ENCODE measurements around the gene NBAS.
A peak's percentile ranks its signal among the peaks of the same experiment; 100 is the strongest.

Gene NBAS

DNA sequence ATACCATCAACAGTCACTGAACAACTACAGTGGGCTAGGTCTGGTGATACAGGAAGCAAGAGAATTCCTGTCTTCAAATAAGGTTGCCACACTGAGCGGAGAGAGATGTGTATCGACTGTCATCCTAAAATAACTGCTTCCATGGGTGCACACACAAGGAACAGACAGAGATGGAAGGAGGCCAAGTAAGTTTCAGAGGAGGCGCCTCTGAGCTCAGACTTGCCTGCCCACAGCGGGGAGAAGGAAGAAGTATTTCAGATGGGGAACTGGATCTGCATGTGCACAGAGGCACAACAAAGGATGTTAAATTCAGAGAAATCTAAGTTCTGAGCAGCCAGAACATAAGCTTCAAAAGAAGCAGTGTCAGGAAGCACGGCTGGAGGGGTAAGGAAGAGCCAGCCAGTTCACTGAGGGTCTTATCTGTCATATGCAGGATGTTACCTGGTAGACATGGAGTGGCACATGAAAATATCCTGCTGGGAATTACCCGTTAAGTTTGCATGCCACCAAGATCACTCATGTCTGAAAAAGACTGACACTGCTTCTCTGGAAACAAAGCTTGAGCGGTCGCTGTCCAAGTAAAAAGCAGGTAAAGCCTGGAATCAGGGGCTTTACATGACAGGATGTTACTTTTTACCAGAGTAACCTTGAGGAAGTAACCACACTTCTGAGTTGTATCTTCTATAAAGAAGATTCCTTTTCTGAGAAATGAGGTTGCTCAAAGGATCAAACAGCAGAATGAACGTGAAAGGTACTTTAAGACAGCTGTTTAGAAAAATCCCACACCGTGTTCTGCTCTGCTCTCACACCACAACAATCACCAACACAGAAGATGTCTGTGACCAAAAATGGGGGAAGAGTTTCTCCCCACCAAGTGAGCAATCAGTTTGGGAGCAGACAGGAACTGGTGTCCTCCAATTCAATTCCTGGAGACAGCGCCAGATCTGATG lies 260.2 kb downstream of the NBAS start:
- peak; percentile 87 for DNase-seq (ENCODE audit: low read depth, low spot score)
- H3K4me3 ChIP-seq (ENCODE audit: low read length), result no peak overlapping the region

- no peak for DNase-seq (ENCODE audit: low read depth, low spot score)
- no peak overlapping the region for H3K4me3 ChIP-seq (ENCODE audit: low read length)
These were observed 261.1 kb downstream of the NBAS start for GRCh38 chr2:15299904-15300520.

GRCh38 chr2:15298770-15299169 lies 262.4 kb downstream of the NBAS start:
- no peak overlapping the region for H3K4me3 ChIP-seq (ENCODE audit: low read length)
- peak; percentile 24 for DNase-seq (ENCODE audit: low read depth, low spot score)

DNA sequence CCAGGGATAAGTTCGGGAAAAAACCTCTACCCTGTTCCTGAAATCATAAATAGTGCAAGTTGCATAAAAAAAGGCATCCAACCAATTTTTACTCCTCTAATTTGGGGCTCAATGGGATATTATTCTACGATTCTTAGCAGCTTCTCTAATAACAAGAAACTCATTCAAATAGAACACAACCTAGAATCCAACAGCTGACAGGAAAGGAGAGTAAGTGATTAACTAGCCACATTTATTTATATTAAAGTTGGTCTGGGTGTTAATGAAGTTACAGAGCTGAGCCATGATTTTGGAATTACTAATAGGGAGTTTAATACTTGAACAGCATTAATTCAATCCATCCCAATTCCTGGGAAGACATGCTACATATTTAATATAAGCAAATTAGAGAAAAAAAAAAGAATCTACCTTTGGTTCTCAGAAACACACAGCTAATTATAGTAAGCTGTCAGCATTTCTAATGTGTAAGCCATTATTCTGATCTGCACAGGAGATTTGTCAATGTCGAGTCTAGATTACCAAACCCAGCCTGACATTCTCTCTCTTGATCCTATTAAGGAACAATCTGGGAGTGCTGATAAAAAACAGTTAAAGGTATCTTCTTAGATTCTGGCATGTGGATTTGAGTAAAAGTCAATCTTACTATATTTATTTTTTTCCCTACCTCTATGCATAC lies 267.7 kb downstream of the NBAS start:
- no peak overlapping the region for H3K4me3 ChIP-seq (ENCODE audit: low read length)
- no peak for DNase-seq (ENCODE audit: low read depth, low spot score)

- H3K4me3 ChIP-seq (ENCODE audit: low read length), result no peak overlapping the region
- DNase-seq (ENCODE audit: low read depth, low spot score), result no peak
These were observed 273.5 kb downstream of the NBAS start for GRCh38 chr2:15287447-15288184.

DNA sequence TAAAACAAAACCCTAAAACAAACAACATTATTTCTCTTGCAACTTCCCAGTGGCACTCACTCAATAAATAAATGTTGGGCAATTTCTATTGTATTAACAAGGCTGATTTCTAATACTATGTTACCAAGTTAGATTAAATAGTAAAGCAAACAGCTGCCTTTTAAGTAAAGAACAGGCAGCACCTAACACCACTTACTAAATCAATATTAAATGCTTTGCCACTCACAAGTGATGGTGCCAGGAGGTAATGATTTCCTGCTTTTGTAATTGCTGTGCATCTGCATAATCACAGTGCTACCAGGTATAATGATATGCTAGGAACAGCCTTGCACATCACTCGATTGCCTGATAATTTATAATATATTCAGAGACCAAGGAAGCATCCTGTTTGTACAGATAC lies 276.5 kb downstream of the NBAS start:
- H3K4me3 ChIP-seq (ENCODE audit: low read length), result no peak overlapping the region
- DNase-seq (ENCODE audit: low read depth, low spot score), result no peak

DNA sequence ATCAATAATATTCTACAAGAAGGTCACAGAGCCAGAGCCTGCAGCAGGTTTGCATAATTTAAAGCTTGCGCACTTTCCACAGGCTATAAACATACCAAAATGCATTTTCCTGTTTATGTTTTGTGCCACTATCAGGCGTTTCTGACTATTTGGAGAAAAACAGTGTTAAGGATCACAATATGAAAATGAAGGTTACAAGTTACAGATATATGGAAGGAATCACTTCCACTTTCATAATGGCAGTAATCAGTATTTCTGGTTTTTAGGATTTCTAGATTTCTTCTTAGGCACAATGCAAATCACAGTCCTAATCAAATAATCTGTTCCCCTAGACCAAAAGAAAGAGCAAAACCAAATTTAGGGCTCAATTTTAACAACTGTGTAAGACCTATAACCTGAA lies 279.5 kb downstream of the NBAS start:
- no peak for DNase-seq (ENCODE audit: low read depth, low spot score)
- H3K4me3 ChIP-seq (ENCODE audit: low read length), result no peak overlapping the region

GRCh38 chr2:15279201-15279876 lies 281.8 kb downstream of the NBAS start:
- DNase-seq (ENCODE audit: low read depth, low spot score), result no peak
- no peak overlapping the region for H3K4me3 ChIP-seq (ENCODE audit: low read length)

GRCh38 chr2:15278296-15278695 lies 282.8 kb downstream of the NBAS start:
- no peak overlapping the region for H3K4me3 ChIP-seq (ENCODE audit: low read length)
- no peak for DNase-seq (ENCODE audit: low read depth, low spot score)

DNA sequence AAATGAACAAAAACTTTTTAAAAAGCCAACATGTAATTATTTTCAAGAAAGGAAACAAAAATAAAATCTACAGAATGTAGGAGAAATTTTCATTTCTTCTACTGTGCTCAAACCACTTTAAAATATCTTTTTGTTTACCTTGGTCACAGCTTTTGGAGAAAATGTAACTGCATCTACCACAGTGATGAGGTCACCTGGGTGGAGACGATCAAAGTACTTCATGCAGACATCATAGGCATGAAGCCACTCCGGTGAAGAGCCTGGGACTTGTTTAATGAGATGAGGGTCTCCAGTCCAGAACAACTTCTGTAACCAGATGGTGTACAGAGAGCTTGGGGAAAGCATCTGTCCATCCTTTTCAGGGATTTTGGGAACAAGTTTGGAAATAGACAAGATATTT lies 285.8 kb downstream of the NBAS start:
- H3K4me3 ChIP-seq (ENCODE audit: low read length), result no peak overlapping the region
- no peak for DNase-seq (ENCODE audit: low read depth, low spot score)

DNA sequence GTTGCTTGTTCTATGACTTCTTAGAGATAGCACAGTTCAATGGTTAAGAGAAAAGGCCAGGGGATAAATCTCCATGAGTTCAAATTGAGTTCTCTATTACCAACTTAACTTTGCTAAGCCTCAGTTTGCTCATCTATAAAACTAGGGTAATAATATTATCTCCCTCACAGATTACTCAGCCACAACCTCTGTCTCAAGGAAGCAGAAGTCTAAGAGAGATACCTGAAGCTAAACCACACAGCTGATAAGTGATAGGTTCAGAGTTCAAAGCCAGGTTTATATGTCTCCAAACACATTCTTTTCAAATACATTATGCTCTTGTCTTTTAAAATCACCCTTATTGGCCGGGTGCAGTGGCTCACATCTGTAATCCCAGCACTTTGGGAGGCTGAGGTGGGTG lies 287.7 kb downstream of the NBAS start:
- no peak overlapping the region for H3K4me3 ChIP-seq (ENCODE audit: low read length)
- peak; percentile 14 for DNase-seq (ENCODE audit: low read depth, low spot score)

DNA sequence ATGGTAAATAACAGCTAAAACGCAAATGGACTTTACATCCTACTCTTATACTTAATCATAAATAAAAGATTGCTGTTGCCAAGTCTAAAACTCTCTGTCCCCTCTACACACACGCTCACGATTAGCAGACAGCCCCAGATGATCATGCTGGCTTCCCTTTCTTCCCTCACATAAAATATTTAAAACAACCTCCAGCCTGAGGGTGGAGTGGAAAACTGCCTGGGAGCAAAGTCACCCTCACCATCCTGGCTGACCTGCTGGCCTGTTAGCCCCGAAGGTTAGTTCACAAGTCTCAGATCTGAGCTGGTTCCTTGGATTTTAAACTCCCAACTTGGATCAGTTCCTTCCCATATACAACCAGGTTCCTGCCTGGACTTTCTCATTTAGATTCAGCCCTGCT lies 288.2 kb downstream of the NBAS start:
- no peak for DNase-seq (ENCODE audit: low read depth, low spot score)
- no peak overlapping the region for H3K4me3 ChIP-seq (ENCODE audit: low read length)

DNA sequence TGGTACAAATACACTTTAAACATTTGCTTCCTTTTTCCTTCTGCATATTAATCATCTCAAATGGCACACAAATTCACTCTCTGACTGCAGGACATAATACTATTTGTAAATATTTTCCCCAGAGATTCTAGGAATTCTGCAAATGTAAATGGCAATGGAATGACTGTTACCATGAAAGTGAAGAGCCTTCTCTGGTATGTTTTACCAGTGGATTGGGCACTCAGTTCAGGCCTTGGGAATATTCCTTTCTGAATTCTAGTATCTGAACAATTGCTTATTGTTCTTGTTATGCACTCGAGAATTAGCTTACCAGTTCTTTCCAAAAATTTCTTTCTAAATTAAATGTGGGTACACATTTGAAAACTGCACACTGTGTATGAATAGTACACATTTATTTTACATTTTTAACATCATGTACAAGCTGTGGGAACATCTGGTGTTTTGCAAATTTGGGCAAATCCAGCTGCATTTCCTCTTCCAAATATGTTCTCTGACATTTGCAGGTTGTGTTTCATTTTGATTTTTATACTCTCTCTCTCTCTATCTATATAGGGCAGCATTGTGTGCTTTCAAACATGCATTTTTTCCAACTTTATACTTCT lies 289.1 kb downstream of the NBAS start:
- H3K4me3 ChIP-seq (ENCODE audit: low read length), result no peak overlapping the region
- DNase-seq (ENCODE audit: low read depth, low spot score), result no peak

DNA sequence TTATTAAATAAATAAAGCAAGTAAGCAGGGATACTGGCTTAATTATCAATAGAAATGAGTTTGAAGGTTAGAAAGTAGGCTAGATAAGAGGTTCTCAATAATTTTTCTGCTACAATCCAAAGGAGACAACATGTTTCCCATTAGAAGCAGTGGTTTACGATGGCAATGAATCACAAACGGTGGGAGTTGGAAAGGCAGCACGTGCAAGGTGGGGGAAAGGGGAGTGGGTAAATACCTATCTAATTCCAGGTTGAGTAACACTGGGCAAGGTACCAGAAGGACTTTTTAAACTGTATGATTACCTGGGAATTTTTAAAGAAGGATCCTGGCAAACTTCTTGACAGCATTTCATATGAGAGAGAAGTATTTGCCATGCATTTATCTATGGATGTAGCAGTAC lies 289.9 kb downstream of the NBAS start:
- DNase-seq (ENCODE audit: low read depth, low spot score), result no peak
- H3K4me3 ChIP-seq (ENCODE audit: low read length), result no peak overlapping the region

DNA sequence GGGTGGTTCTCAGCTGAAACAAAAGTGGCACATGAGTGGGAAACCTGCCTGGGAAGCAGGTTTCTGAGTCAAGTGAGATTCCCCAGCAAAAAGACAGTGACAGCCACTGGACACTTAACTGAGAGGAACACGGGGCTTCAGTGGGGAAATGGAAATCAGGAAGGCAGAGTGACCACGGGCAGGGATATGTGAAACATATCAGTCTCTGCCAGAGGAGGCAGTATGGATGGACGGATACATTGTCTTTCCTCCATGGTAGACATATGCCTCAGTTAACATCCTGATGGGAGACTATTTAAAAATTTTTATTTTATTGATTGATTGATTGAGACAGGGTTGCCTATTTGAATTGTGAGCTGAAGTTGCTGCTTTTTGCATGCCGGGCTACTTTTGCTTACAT lies 292.1 kb downstream of the NBAS start:
- DNase-seq (ENCODE audit: low read depth, low spot score), result no peak

DNA sequence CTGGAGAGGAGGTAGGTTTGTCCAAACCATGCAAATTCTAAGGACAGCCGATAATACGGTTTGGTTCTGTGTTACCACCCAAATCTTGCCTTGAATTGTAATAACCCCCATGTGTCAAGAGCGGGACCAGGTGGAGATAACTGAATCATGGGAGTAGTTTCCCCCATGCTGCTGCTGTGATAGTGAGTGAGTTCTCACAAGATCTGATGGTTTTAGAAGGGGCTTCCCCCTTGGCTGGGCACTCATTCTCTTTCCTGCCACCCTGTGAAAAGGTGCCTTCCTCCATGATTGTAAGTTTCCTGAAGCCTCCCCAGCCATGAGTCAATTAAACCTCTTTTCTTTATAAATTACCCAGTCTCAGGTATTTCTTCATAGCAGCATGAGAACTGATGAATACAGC lies 295.2 kb downstream of the NBAS start:
- no peak for DNase-seq (ENCODE audit: low read depth, low spot score)
- H3K4me3 ChIP-seq (ENCODE audit: low read length), result no peak overlapping the region

More for the DNA sequence above, 292.1 kb downstream of the NBAS start:
- no peak overlapping the region for H3K4me3 ChIP-seq (ENCODE audit: low read length)

- H3K4me3 ChIP-seq (ENCODE audit: low read length), result no peak overlapping the region
- DNase-seq (ENCODE audit: low read depth, low spot score), result no peak
These were observed 297.0 kb downstream of the NBAS start for GRCh38 chr2:15263976-15264685.

- no peak for DNase-seq (ENCODE audit: low read depth, low spot score)
- H3K4me3 ChIP-seq (ENCODE audit: low read length), result no peak overlapping the region
These were observed 298.3 kb downstream of the NBAS start for GRCh38 chr2:15262792-15263191.

Measured in Jurkat, Clone E6-1 (cell line).